K562 (cell line): Measurements from ENCODE around the gene MGAT1. TPM values are rescaled to one million over a fixed set of nuclear protein-coding genes. Genes with fewer than 3 reads are reported as not detected.

Experiments
- ATAC-seq: fragments of 200-7000 bp; cut with Tn5 transposase; 3 replicates; pipeline ENCODE4 v1.9.1; 2020; ENCODE audit warnings: moderate library complexity
- BruUV-seq: library from RNA; stranded (reverse); fragments of 400-500 nt; replicated peaks from 2 replicates; lab custom pipeline; 2021; lab: Mats Ljungman, UMichigan
- CTCF ChIA-PET: fragments of 300-600 bp; formaldehyde crosslinking; extraction: SDS; loops from one replicate; lab custom pipeline; 2021; ENCODE audit warnings: low intra/inter-chr PET ratio; lab: Yijun Ruan, JAX
- POLR2A ChIA-PET: fragments of 300-600, 350-650 bp; sonication (Branson Sonifier 250); formaldehyde crosslinking; extraction: SDS; loops from one replicate; lab custom pipeline; 2021; ENCODE audit warnings: antibody characterized with exemption, inconsistent platforms; lab: Yijun Ruan, JAX
- DNase-seq, 4 experiments: peaks; one replicate each; pipeline versions ENCODE4 v3.0.0 to v3.0.0-alpha.2; 2011 to 2018; ENCODE audit warnings: low spot score in 3 of 4, mixed read lengths in 3 of 4; ENCODE audit errors: extremely low read depth in 1 of 4
- FAIRE-seq: peaks from 2 replicates; lab custom pipeline; 2011; peaks lifted over from hg19 to GRCh38; lab: Jason Lieb, UNC
- H2AFZ ChIP-seq: 2 replicates; pipeline ENCODE4 v1.6.0; 2011; ENCODE audit warnings: low read depth, low read length, control low read depth, inconsistent platforms
- H3K27ac ChIP-seq: fragments of 200-600 bp; 3 replicates; pipeline ENCODE4 v1.8.0; 2011; ENCODE audit warnings: low read depth, mild to moderate bottlenecking, control low read depth, inconsistent platforms, low read length, moderate library complexity, mixed read lengths; ENCODE audit errors: extremely low read depth
- H3K27me3 ChIP-seq, 2 experiments: fragments of 300-600 bp in 1 of 2; 2 replicates in 1 of 2; 3 replicates in 1 of 2; pipeline versions ENCODE4 v1.6.0 to v1.8.0; 2011; ENCODE audit warnings: inconsistent platforms in 2 of 2, low read length in 2 of 2, mild to moderate bottlenecking in 1 of 2, mixed read lengths in 1 of 2, moderate library complexity in 1 of 2; ENCODE audit not compliant: control insufficient read depth in 2 of 2, insufficient read depth in 2 of 2
- H3K36me3 ChIP-seq: fragments of 300-600 bp; 3 replicates; pipeline ENCODE4 v1.8.0; 2011; ENCODE audit warnings: mild to moderate bottlenecking, low read length, inconsistent platforms; ENCODE audit not compliant: control insufficient read depth, insufficient read depth
- H3K4me1 ChIP-seq, 2 experiments: fragments of 200-600 bp in 1 of 2; replicated peaks in 1 of 2; 2 replicates in 1 of 2; 3 replicates in 1 of 2; pipeline versions ENCODE4 v1.5.1 to v1.8.0; 2011; ENCODE audit warnings: inconsistent platforms in 2 of 2, low read length in 2 of 2, mild to moderate bottlenecking in 1 of 2, mixed read lengths in 1 of 2, moderate library complexity in 1 of 2; ENCODE audit not compliant: control insufficient read depth in 2 of 2, insufficient read depth in 2 of 2
- H3K4me2 ChIP-seq: 2 replicates; pipeline ENCODE4 v1.6.1; 2011; ENCODE audit warnings: low read length, control low read depth, inconsistent platforms, mixed read lengths; ENCODE audit not compliant: insufficient read depth
- H3K4me3 ChIP-seq: fragments of 200-600 bp; sonication (generic), shearing (Covaris generic); 2 replicates; pipeline ENCODE4 v1.5.1; 2016; ENCODE audit warnings: control low read depth, inconsistent platforms
- H3K79me2 ChIP-seq: fragments of 200-600 bp; 3 replicates; pipeline ENCODE4 v1.8.0; 2011; ENCODE audit warnings: low read length, inconsistent platforms; ENCODE audit not compliant: control insufficient read depth, insufficient read depth
- H3K9ac ChIP-seq, 2 experiments: 2 replicates each; pipeline versions ENCODE4 v1.6.0 to v1.6.1; 2011; ENCODE audit warnings: low read depth in 2 of 2, low read length in 2 of 2, control low read depth in 1 of 2, inconsistent platforms in 1 of 2, mild to moderate bottlenecking in 1 of 2, mixed read lengths in 1 of 2; ENCODE audit not compliant: insufficient read depth in 1 of 2
- H3K9me1 ChIP-seq: one replicate; pipeline ENCODE4 v1.6.0; 2011; ENCODE audit warnings: inconsistent platforms, mild to moderate bottlenecking, low read length, moderate library complexity; ENCODE audit not compliant: control insufficient read depth, insufficient read depth
- H3K9me3 ChIP-seq: replicated peaks from 2 replicates; pipeline ENCODE4 v1.5.1; 2011; ENCODE audit warnings: low read depth, low read length, inconsistent platforms; ENCODE audit not compliant: control insufficient read depth, insufficient read depth
- H4K20me1 ChIP-seq: replicated peaks from 2 replicates; pipeline ENCODE4 v1.6.1; 2011; ENCODE audit warnings: low read length, inconsistent platforms, mixed read lengths; ENCODE audit not compliant: control insufficient read depth, insufficient read depth
- ETV1 ChIP-seq: fragments of 450-650 bp; conservative IDR thresholded peaks from 2 replicates; pipeline ENCODE4 v1.6.1; 2016; ENCODE audit warnings: missing genetic modification characterization, control low read depth, low read depth, missing compliant biosample characterization
- HCFC1 ChIP-seq: IDR thresholded peaks from 2 replicates; pipeline ENCODE4 v1.6.1; 2012; ENCODE audit warnings: low read depth, low read length, improper control_type of control experiment
- HMG20A ChIP-seq: fragments of 450-650 bp; formaldehyde crosslinking; conservative IDR thresholded peaks from 2 replicates; pipeline ENCODE4 v1.4.0; 2020; ENCODE audit warnings: mild to moderate bottlenecking, mixed read lengths
- HMGN3 ChIP-seq: IDR thresholded peaks from 2 replicates; pipeline ENCODE4 v1.6.1; 2011; ENCODE audit warnings: borderline replicate concordance, low read depth, mild to moderate bottlenecking, mixed read lengths, low read length; ENCODE audit not compliant: insufficient read length; ENCODE audit errors: extremely low read depth
- IFI16 ChIP-seq: fragments of 250-450 bp; sonication (Bioruptor Pico); IDR thresholded peaks from 2 replicates; pipeline ENCODE4 v2.1.2; 2022; ENCODE audit warnings: mild to moderate bottlenecking, inconsistent platforms
- PCBP1 ChIP-seq: fragments of 200-400 bp; formaldehyde crosslinking; IDR thresholded peaks from 2 replicates; pipeline ENCODE4 v1.6.1; 2018; ENCODE audit warnings: mild to moderate bottlenecking, low read depth, low read length; ENCODE audit not compliant: poor library complexity, severe bottlenecking
- PHF20 ChIP-seq: fragments of 450-650 bp; IDR thresholded peaks from 2 replicates; pipeline ENCODE4 v1.6.1; 2018; ENCODE audit not compliant: partially characterized antibody
- POLR3G ChIP-seq: IDR thresholded peaks from 2 replicates; pipeline ENCODE4 v1.6.1; 2011; ENCODE audit not compliant: insufficient read length, insufficient replicate concordance; ENCODE audit errors: extremely low read depth
- SLC30A9 ChIP-seq: fragments of 250-450 bp; sonication (Bioruptor Pico); IDR thresholded peaks from 2 replicates; pipeline ENCODE4 v1.8.0; 2022; ENCODE audit warnings: mild to moderate bottlenecking, moderate library complexity
- SMARCA5 ChIP-seq: fragments of 450-650 bp; IDR thresholded peaks from 2 replicates; pipeline ENCODE4 v1.6.1; 2016
- TEAD1 ChIP-seq, 2 experiments: fragments of 450-650 bp in 1 of 2; sonication (generic) in 1 of 2; formaldehyde crosslinking; IDR thresholded peaks; 2 replicates each; pipeline versions ENCODE4 v1.4.0 to v1.8.0; 2020 to 2022; ENCODE audit warnings: mild to moderate bottlenecking in 2 of 2, missing genetic modification reagents in 1 of 2
- THRAP3 ChIP-seq: fragments of 450-650 bp; IDR thresholded peaks from 2 replicates; pipeline ENCODE4 v1.6.1; 2016; ENCODE audit warnings: mild to moderate bottlenecking, inconsistent platforms, borderline replicate concordance
- TOE1 ChIP-seq, 2 experiments: fragments of 450-650 bp in 1 of 2; sonication (generic) in 1 of 2; formaldehyde crosslinking in 1 of 2; IDR thresholded peaks; 2 replicates each; pipeline versions ENCODE4 v1.7.1 to v1.8.0; 2016 to 2022; ENCODE audit warnings: borderline replicate concordance in 2 of 2, mild to moderate bottlenecking in 2 of 2, antibody characterized with exemption in 1 of 2, inconsistent platforms in 1 of 2, low read depth in 1 of 2, missing genetic modification reagents in 1 of 2, moderate library complexity in 1 of 2
- YBX1 ChIP-seq: fragments of 450-650 bp; IDR thresholded peaks from 2 replicates; pipeline ENCODE4 v1.7.1; 2016; ENCODE audit warnings: mild to moderate bottlenecking
- ZBTB33 ChIP-seq: sonication (generic); formaldehyde crosslinking; IDR thresholded peaks from 2 replicates; pipeline ENCODE4 v1.8.1; 2023; ENCODE audit warnings: mild to moderate bottlenecking, missing genetic modification reagents
- ZC3H11A ChIP-seq: IDR thresholded peaks from 2 replicates; pipeline ENCODE4 v1.6.1; 2012; ENCODE audit warnings: low read depth, low read length, improper control_type of control experiment
- ZFP30 ChIP-seq: fragments of 250-450 bp; sonication (Bioruptor Pico); IDR thresholded peaks from 2 replicates; pipeline ENCODE4 v1.8.0; 2022; ENCODE audit warnings: moderate library complexity, mild to moderate bottlenecking, inconsistent platforms, borderline replicate concordance
- WGBS: fragments of 100-300 bp; shearing (Covaris generic); methylation state at CpG from one replicate; pipeline ENCODE4 v1.1.6; 2016; ENCODE audit warnings: low coverage, mixed read lengths; ENCODE audit not compliant: insufficient coverage; ENCODE audit errors: missing lambda C conversion rate; 5-methylcytosine and 5-hydroxymethylcytosine counted together
- in situ Hi-C: fragments of 300-500 bp; cut with MboI; formaldehyde crosslinking; loops from 4 replicates; pipeline ENCODE4 v1.15.0; 2018; ENCODE audit warnings: inconsistent platforms, mixed read lengths
- intact Hi-C: fragments of 100-400 bp; cut with micrococcal nuclease; formaldehyde crosslinking; loops from 2 replicates; pipeline ENCODE4 v1.14.2; 2022
- polyA plus RNA-seq, 8 experiments: library from polyadenylated mRNA; depleted of rRNA in 4 of 8; stranded (reverse) in 5 of 8; unstranded in 3 of 8; fragments of >200 nt; fragmentation: Nextera tagmentation in 2 of 8; fragmentation: Illumina TruSeq in 1 of 8; extraction: Ambion mirVana in 2 of 8; extraction: Trizol in 1 of 8; gene quantifications; 2 replicates each; pipeline versions ENCODE4 v1.2.1 to v1.2.3, GENCODE V29; 2011 to 2014; ENCODE audit warnings: inconsistent platforms in 1 of 8, missing spikeins in 1 of 8
- total RNA-seq, 7 experiments: library from RNA; depleted of rRNA in 6 of 7; stranded (reverse); fragments of >200 nt in 6 of 7; fragmentation: Illumina TruSeq in 2 of 7; extraction: Trizol in 2 of 7; gene quantifications; 2 replicates each; pipeline versions ENCODE4 v1.2.1 to v1.2.3, GENCODE V29; 2011 to 2021; ENCODE audit warnings: low replicate concordance in 1 of 7
- TF ChIP-seq, protein P1 (sequence below): sonication (generic); formaldehyde crosslinking; IDR thresholded peaks from 2 replicates; pipeline ENCODE4 v1.9.0; 2022; ENCODE audit warnings: mild to moderate bottlenecking, missing genetic modification reagents

MGAT1 gene
- total and polyA plus RNA-seq, 9 of the 15 experiments (the other 6 are each of a cell fraction or from before 2014, with no cell fraction given) = 3.9 to 82.7 (median 44.5) TPM

GRCh38 chr5:180806351-180807011 is 3.9 kb upstream of the MGAT1 start (continued):
- TF ChIP-seq TOE1 (IDR thresholded peaks at IDR 0.05; ENCODE audit: borderline replicate concordance) = peak; percentile 63; the same call in 1 of the 2 replicates
- no peak for TF ChIP-seq TOE1 (CRISPR knock-in tag; IDR thresholded peaks at IDR 0.05; ENCODE audit: borderline replicate concordance, low read depth)
- TF ChIP-seq YBX1 = no peak
- TF ChIP-seq, protein P1, sequence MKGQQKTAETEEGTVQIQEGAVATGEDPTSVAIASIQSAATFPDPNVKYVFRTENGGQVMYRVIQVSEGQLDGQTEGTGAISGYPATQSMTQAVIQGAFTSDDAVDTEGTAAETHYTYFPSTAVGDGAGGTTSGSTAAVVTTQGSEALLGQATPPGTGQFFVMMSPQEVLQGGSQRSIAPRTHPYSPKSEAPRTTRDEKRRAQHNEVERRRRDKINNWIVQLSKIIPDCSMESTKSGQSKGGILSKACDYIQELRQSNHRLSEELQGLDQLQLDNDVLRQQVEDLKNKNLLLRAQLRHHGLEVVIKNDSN (CRISPR knock-in tag) = peak; percentile 49; the same call in 1 of the 2 replicates

DNA sequence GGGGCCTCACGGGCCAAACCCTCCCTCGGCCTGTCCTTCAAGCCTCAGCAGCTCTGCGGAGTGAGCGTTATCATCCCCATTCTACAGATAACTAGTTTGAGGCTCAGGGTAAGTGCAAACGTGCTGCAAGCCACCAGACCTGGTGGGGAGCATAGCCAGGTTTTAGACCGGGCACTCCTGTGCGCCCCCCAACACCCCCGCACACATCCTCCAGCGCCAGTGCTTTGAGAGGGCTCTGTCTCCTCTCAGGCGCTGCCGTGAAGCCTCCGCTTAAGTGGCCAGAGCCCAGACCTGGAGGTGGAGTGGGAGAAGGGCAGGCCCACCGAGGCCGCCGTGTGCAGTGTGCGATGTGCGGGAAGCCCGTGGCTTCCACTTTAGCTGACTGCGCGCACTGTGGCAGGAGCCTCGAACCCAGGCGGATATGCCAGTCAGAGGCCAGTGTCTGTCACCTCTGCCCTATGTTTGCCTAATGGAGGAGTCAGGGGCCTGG is 1.6 kb upstream of the MGAT1 start:
- peak overlapping the region; percentile 66 to 93; a peak in 3 of 4 replicates for H3K9ac ChIP-seq
- POLR2A ChIA-PET = interaction anchor here (1.0 to 1.8 kb wide), 5 partner anchors 11 to 27 kb away, joined by 3 to 5 read pairs (median 3); no protein-coding TSS in a partner anchor
- ATAC-seq (no peak), DNase-seq (no peak), FAIRE-seq (no peak)
- H3K4me2 ChIP-seq = peak overlapping the region; percentile 77
- peaks cover 8% of the 10 kb centered on the region for H3K9me1 ChIP-seq
- H3K4me1 ChIP-seq = peaks cover 60 to 70% of the 10 kb centered on the region in 2 experiments
- H3K79me2 ChIP-seq = peaks cover 95% of the 10 kb centered on the region
- CTCF ChIA-PET = no interaction called here
- WGBS = 72% methylated on average over 22 of the region's 22 CpGs
- no peaks in the 10 kb centered on the region for H3K9me3 ChIP-seq
- H3K4me3 ChIP-seq = peak overlapping the region; percentile 84
- intact Hi-C loops = loop anchor here (5.0 to 10.0 kb wide), 2 partner anchors 58 to 221 kb away; partner anchors contain the start of gene ZFP62
- peak overlapping the region; percentile 82 for H2AFZ ChIP-seq
- peaks cover 24% of the 10 kb centered on the region for H4K20me1 ChIP-seq
- no TSS peak for BruUV-seq
- in situ Hi-C loops = no loop called here
- H3K27ac ChIP-seq = peak overlapping the region; percentile 89
- H3K36me3 ChIP-seq = peaks cover 56% of the 10 kb centered on the region
- no peaks in the 10 kb centered on the region for H3K27me3 ChIP-seq
- TF ChIP-seq ETV1 (tag) (no peak), ZFP30 (CRISPR knock-in tag) (no peak), ZBTB33 (CRISPR knock-in tag) (peak; percentile 68), SLC30A9 (no peak), POLR3G (no peak), HMG20A (CRISPR knock-in tag) (no peak), PHF20 (no peak), TEAD1 (CRISPR knock-in tag; IDR thresholded peaks at IDR 0.05) (no peak), ZC3H11A (no peak), IFI16 (CRISPR knock-in tag) (no peak), HCFC1 (no peak), HMGN3 (peak; percentile 42), THRAP3 (no peak), SMARCA5 (peak; percentile 83; the same call in 1 of the 2 replicates), PCBP1 (no peak)
